GM21619 (cell line): ENCODE data around the gene MSI2.

ENCODE experiments used
- ATAC-seq: cut with Tn5 transposase; IDR thresholded peaks from one replicate; pipeline ENCODE4 v1.9.1; 2021; ENCODE audit not compliant: unreplicated experiment

MSI2 gene

GRCh38 chr17:57388131-57388725 is 131.9 kb downstream of the MSI2 start:
- no peak for ATAC-seq

GRCh38 chr17:57389473-57389872 is 133.2 kb downstream of the MSI2 start:
- no peak for ATAC-seq

GRCh38 chr17:57391076-57391825 is 134.9 kb downstream of the MSI2 start:
- ATAC-seq, result no peak

GRCh38 chr17:57391857-57392471 is 135.6 kb downstream of the MSI2 start:
- no peak for ATAC-seq

GRCh38 chr17:57393368-57393767 is 137.0 kb downstream of the MSI2 start:
- ATAC-seq, result no peak

- no peak for ATAC-seq
Measured at GRCh38 chr17:57394375-57394774, 138.1 kb downstream of the MSI2 start.

- ATAC-seq, result no peak
Measured at GRCh38 chr17:57395721-57396321, 139.5 kb downstream of the MSI2 start.

- no peak for ATAC-seq
Measured at GRCh38 chr17:57396511-57396921, 140.2 kb downstream of the MSI2 start.

- ATAC-seq, result no peak
Measured at GRCh38 chr17:57397402-57397801, 141.1 kb downstream of the MSI2 start.

- no peak for ATAC-seq
Measured at GRCh38 chr17:57399690-57400089, 143.4 kb downstream of the MSI2 start.

- ATAC-seq, result no peak
Measured at GRCh38 chr17:57400648-57401047, 144.3 kb downstream of the MSI2 start.

GRCh38 chr17:57401556-57402488 is 145.5 kb downstream of the MSI2 start:
- no peak for ATAC-seq

- no peak for ATAC-seq
Measured at GRCh38 chr17:57402681-57403180, 146.4 kb downstream of the MSI2 start.

- ATAC-seq, result no peak
Measured at GRCh38 chr17:57403236-57403635, 146.9 kb downstream of the MSI2 start.

GRCh38 chr17:57404073-57404472 is 147.8 kb downstream of the MSI2 start:
- ATAC-seq, result no peak

GRCh38 chr17:57404795-57405490 is 148.6 kb downstream of the MSI2 start:
- no peak for ATAC-seq

GRCh38 chr17:57405491-57406072 is 149.3 kb downstream of the MSI2 start:
- no peak for ATAC-seq

GRCh38 chr17:57406131-57406980 is 150.0 kb downstream of the MSI2 start:
- ATAC-seq, result no peak

- ATAC-seq, result no peak
Measured at GRCh38 chr17:57406981-57407286, 150.6 kb downstream of the MSI2 start.
